GM18520 (cell line): Measurements from ENCODE around the gene EVC.

ENCODE experiments used
- ATAC-seq: cut with Tn5 transposase; IDR thresholded peaks from one replicate; pipeline ENCODE4 v1.9.1; 2021; ENCODE audit not compliant: unreplicated experiment

EVC gene

GRCh38 chr4:5710961-5711478 is at the start of gene EVC:
Gene EVC (plus strand): TSS chr4:5711201. CDS start chr4:5711381, 180 bp downstream.
- no peak for ATAC-seq

- no peak for ATAC-seq
Observed at GRCh38 chr4:5661237-5661636, 49.8 kb upstream of the EVC start.

- ATAC-seq: no peak
Observed at GRCh38 chr4:5662555-5662954, 48.4 kb upstream of the EVC start.

- no peak for ATAC-seq
Observed at GRCh38 chr4:5664778-5665177, 46.2 kb upstream of the EVC start.

GRCh38 chr4:5666741-5667140 is 44.3 kb upstream of the EVC start:
- no peak for ATAC-seq

GRCh38 chr4:5676763-5677162 is 34.2 kb upstream of the EVC start:
- no peak for ATAC-seq

GRCh38 chr4:5678977-5679376 is 32.0 kb upstream of the EVC start:
- no peak for ATAC-seq

GRCh38 chr4:5683566-5683965 is 27.4 kb upstream of the EVC start:
- no peak for ATAC-seq

GRCh38 chr4:5685296-5685695 is 25.7 kb upstream of the EVC start:
- no peak for ATAC-seq

- no peak for ATAC-seq
Observed at GRCh38 chr4:5686338-5686737, 24.7 kb upstream of the EVC start.

GRCh38 chr4:5689065-5689464 is 21.9 kb upstream of the EVC start:
- no peak for ATAC-seq

- no peak for ATAC-seq
Observed at GRCh38 chr4:5691491-5692132, 19.4 kb upstream of the EVC start.

- no peak for ATAC-seq
Observed at GRCh38 chr4:5693871-5694270, 17.1 kb upstream of the EVC start.

- ATAC-seq: no peak
Observed at GRCh38 chr4:5696341-5696740, 14.7 kb upstream of the EVC start.

- ATAC-seq: no peak
Observed at GRCh38 chr4:5700459-5700858, 10.5 kb upstream of the EVC start.

GRCh38 chr4:5701971-5702370 is 9.0 kb upstream of the EVC start:
- no peak for ATAC-seq

GRCh38 chr4:5703831-5704230 is 7.2 kb upstream of the EVC start:
- no peak for ATAC-seq

- ATAC-seq: no peak
Observed at GRCh38 chr4:5704276-5704675, 6.7 kb upstream of the EVC start.

- no peak for ATAC-seq
Observed at GRCh38 chr4:5705647-5706320, 5.2 kb upstream of the EVC start.

GRCh38 chr4:5706486-5707290 is 4.3 kb upstream of the EVC start:
- no peak for ATAC-seq

GRCh38 chr4:5707366-5707765 is 3.6 kb upstream of the EVC start:
- no peak for ATAC-seq
